ENCODE data around the gene ARRDC4.
"Not testable (repeated sequence)": the region's sequence is repeated elsewhere in the genome, so short reads cannot be mapped to it uniquely, and the experiment has no call there.

ARRDC4 gene

GRCh38 chr15:97966924-97967620 is 6.6 kb downstream of the ARRDC4 start:
- DNase-seq: no peak

- DNase-seq: no peak
Measured at GRCh38 chr15:97967881-97968280, 7.4 kb downstream of the ARRDC4 start.

- no peak for DNase-seq
Measured at GRCh38 chr15:97968380-97968779, 7.9 kb downstream of the ARRDC4 start.

- no peak for DNase-seq
Measured at GRCh38 chr15:97972366-97972765, 11.9 kb downstream of the ARRDC4 start.

DNA sequence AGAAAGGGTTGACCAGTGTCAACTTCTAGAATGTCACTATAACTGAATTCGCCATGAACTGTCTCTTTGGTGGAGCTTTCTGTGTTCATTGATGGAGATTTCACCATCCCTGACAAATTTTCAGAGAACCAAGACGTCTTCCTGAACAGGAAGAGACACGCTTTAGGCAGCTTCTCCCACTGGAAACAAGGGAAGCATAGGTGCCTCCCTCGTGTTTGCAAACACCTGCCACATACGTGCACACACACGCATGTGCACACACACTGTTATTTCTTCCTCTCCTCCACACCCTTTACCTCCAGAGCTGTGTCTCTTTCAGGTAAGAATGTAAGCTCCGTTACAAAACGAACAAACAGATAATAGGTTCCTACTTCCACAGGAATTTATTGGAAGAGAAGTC is 15.6 kb downstream of the ARRDC4 start:
- DNase-seq: no peak

- no peak for DNase-seq
Measured at GRCh38 chr15:97976766-97977503, 16.4 kb downstream of the ARRDC4 start.

DNA sequence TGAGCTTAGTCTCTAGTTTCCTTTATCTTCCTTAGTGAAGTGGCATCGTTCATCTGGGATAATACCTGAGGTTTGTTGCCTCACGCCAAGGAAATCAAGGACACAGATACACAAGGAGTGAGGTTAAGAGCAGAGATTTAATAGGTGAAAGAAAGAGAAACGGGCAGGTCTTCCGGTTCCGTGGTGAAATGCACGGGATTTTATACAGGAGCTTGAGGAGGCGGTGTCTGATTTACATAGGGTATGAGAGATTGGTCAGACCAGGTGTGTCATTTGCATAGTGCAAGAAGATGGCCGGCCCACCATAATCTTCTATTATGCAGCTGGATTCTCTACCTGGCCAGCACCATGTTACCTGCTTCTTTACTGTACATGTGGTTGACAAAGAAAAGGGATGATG is 17.2 kb downstream of the ARRDC4 start:
- peak; percentile 21 for DNase-seq

GRCh38 chr15:97978401-97979139 is 18.1 kb downstream of the ARRDC4 start:
- DNase-seq: no peak

- no peak for DNase-seq
Measured at GRCh38 chr15:97979140-97979520, 18.6 kb downstream of the ARRDC4 start.

GRCh38 chr15:97981058-97981457 is 20.6 kb downstream of the ARRDC4 start:
- no peak for DNase-seq

DNA sequence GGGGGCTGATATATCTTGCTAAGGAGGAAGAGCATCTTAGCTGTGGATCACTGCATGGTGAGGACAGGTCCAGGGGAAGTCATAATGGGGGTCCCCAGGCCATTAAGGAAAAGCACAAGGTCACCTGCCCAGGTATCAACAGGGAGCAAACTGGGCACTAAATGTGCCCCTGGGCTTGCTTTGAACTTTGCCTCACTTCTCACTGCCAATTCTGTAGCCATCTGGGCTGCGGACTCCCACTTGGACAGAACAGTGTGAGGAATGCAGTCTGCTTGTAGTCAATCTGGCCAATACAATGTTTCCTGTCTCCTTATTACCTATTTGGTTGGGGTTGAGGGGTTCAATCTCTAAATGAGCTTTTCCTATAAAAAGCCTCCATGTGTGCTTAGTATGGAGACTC is 21.3 kb downstream of the ARRDC4 start:
- DNase-seq: no peak

DNA sequence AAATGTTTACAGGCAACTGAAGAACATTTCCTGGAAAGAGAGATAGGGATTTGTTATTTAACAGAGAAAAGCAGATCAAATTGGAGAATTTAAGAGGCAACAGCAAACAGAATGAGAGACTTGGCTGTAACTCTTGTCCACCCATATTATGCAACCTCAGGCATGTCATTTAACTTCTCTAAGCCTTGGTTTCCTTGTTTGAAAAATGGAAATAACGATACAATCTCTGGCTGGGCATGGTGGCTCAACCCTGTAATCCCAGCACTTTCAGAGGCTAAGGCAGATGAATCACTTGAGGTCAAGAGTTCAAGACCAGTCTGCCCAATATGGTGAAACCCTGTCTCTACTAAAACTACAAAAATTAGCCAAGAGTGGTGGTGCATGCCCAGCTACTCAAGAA is 23.7 kb downstream of the ARRDC4 start:
- no peak for DNase-seq

GRCh38 chr15:97985979-97986378 is 25.5 kb downstream of the ARRDC4 start:
- DNase-seq: not testable (repeated sequence)

DNA sequence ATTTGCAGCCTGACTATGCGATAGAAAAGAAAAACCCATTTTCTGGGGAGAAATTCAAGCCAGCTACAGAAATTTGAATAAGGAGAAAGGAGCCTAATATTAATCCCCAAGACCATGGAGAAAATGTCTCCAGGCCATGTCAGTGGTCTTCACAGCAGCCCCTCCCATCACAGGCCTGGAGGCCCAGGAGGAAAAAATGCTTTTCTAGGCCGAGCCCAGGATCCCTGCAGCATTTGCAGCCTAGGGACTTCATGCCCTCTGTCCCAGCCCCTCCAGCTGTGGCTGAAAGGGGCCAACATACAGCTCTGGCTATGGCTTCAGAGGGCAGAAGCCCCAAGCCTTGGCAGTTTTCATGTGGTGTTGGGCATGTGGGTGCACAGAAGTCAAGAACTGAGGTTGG is 26.3 kb downstream of the ARRDC4 start:
- DNase-seq: no peak

- DNase-seq: no peak
Measured at GRCh38 chr15:97989299-97989698, 28.8 kb downstream of the ARRDC4 start.

DNA sequence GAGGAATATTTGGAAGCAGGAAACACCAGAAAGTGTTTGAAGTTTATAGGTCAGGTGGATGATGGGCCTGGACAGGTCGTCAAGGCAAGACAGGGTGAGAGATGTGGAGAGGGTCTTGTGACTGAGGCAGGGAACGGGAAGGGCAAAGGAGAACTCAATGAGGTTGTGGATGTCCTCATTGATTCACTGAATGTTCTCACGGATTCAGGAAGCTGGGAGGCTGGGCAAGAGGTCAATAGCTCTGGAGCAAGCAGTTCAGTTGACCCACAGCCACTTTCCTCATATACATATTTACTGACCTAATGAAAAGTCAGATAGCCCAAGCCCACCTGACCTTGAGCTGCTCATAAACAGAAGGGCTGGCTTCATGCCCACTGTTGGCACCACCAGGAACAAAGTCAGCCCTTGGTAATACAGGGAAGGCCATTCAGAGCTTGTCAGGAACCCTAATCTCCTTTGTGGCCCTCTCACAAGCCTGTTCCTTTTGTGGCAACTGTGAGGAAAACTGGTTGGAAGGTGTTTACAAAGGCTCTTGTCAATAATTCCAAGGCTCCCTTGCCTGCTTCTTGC is 31.6 kb downstream of the ARRDC4 start:
- no peak for DNase-seq

DNA sequence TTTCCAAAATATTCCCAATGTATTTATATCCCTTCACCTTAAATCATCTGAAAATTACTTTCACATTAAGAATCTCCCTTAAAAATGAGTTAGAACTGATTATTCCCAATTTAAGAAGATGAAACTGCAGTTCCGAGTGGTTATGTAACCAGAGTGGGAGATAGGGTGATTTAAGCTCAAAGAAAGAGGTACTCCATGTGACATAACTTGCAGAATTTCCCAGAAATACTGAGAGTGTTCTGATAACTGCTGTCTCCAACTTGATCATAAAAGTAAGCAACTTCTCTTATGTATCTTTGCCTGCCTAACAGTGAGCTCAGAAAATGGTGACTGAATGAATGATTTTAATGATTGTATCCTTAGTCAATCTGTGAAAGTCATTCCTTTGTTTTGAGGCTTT is 32.3 kb downstream of the ARRDC4 start:
- no peak for DNase-seq

GRCh38 chr15:97993310-97993738 is 32.8 kb downstream of the ARRDC4 start:
- DNase-seq: no peak

- no peak for DNase-seq
Measured at GRCh38 chr15:97994236-97994635, 33.7 kb downstream of the ARRDC4 start.

- DNase-seq: no peak
Measured at GRCh38 chr15:97995192-97995591, 34.7 kb downstream of the ARRDC4 start.

DNA sequence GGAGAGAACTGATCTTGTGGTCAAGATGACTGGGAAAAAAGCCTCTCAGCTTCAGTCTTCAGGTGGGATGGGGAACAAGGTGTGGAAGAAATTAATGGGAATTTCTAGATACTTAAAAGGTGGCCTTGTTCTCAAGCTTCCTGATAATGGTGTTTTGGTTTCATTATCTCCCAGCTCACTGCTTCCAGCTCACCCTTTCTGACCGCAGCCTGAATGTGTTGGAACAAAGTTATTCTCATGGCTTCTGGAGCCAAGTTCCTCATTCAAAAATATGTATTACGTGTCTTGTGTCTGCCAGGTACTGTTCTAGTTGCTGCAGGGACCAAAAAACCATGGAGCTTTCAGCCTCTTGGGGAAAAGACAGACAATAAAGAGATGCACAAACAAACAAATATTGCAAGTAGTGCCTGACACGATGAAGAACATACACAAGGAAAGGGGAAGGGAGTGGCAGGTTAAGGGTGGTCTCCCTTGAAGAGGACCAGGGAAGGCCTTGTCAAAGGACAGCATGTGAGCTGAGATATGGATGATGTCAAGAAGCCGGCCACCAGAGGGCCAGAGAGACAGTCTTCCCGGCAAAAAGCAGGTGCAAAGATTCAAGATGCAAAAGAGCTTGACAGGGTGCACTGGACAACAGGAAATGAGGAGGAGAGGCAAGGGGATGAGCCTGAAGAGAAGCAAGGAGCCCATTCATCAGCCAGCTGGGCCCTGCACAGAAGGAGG is 35.5 kb downstream of the ARRDC4 start:
- no peak for DNase-seq

- DNase-seq: no peak
Measured at GRCh38 chr15:97998307-97999071, 38.0 kb downstream of the ARRDC4 start.

Data from NCI-H2227 treated with DMSO at 0.1 percent for 48 hours (cell line).